ENCODE measurements around the gene KLK3. TPM values are rescaled to one million over a fixed set of nuclear protein-coding genes. Genes with fewer than 3 reads are reported as not detected.
A peak's percentile ranks its signal among the peaks of the same experiment; 100 is the strongest.

KLK3 gene
- polyA plus RNA-seq, 1 donor from 2014 or later: not detected

DNA sequence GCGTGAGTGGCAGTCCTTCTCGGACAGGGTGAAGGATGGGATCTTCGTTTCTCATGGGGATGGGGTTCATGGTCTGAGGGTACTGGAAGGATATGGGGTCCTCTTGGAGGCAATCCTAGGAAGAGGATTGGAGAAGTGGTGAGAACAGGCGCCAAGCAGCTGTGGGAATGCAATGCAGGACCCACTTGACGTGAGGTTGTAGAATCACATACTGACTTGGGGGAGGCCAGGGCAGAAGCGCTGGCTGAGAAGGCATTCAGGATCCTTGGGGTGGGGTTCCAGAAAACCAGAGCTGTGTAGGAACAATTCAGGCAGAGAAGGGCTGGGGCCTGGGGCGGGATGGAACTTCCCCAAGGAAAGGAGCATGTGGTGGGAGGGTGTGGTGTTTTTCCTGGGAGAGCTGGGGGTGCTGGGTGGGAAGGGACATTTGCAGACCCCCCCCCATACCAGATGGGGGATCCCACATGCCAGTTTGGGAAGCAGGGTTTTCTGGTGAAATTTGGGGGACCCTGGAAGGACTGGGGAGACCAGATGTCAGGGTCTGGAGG lies 32.0 kb upstream of the KLK3 start:
- Mint-ChIP-seq H3K4me1 (peaks cover 25 to 39% (median 37%) of the 10 kb centered on the region in 3 donors), H3K27ac (peak overlapping the region in 1 of 3 donors; percentile 81), H3K4me3 (peak overlapping the region in 1 of 4 donors; percentile 30), H3K27me3 (peaks cover 17% of the 10 kb centered on the region), H3K36me3 (peaks cover 2% of the 10 kb centered on the region), H3K9me3 (no peaks in the 10 kb centered on the region)

- H3K4me3 Mint-ChIP-seq: peak within 1 kb of the TSS in 3 of 4 donors; percentile 42 to 79 (median 47)
- H3K27me3 Mint-ChIP-seq: peaks cover 20% of the 10 kb centered on the region
- peak within 1 kb of the TSS in 1 of 3 donors; percentile 81 for H3K27ac Mint-ChIP-seq
- peaks cover 23 to 37% (median 35%) of the 10 kb centered on the region in 3 donors for H3K4me1 Mint-ChIP-seq
- peaks cover 2% of the 10 kb centered on the region for H3K36me3 Mint-ChIP-seq
- H3K9me3 Mint-ChIP-seq: no peaks in the 10 kb centered on the region
Measured at GRCh38 chr19:50823389-50824042, 31.2 kb upstream of the KLK3 start, which contains the start of gene KLK1. Gene KLK1, minus strand, starts transcription at chr19:50823787. Its CDS starts 39 bp downstream, at chr19:50823748.

DNA sequence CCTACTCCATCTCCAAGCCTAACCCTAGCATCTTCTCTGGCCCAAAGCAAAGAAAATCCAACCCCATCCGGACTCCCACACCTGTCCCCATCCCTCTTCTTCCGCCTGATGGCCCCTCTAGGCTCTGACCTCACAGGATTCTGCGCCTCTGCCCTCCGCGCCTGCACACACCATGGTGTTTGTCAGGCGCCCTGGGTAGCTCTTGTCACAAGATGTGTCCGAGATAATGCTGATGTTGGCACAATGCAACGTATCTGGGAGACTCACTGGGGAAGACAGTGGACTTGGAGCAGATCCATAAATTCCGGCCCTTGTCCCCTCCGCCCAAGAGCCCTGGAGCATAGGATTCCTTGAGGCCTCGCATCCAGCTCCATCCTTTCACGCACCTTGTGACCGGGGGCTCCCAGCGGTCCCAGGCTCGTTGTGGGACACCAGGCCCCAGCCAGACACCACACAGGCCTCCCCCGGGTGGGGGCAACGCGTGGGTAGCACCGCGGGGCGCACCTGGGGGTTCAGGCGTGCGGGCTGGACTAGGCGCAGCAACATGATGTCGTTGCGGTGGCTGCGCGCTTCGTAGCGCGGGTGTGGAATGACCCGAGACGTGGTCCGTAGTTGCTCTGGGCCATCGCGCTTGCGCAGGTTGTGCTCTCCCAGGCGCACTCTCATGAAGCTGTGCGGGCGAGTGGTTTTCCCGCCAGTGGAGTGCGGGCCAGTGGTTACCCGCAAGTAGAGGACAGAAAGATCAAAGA lies 28.0 kb upstream of the KLK3 start:
- Mint-ChIP-seq H3K9me3 (no peaks in the 10 kb centered on the region), H3K4me1 (peaks cover 4 to 13% (median 10%) of the 10 kb centered on the region in 3 donors), H3K4me3 (no peak overlapping the region), H3K27ac (no peak overlapping the region), H3K36me3 (peaks cover 2% of the 10 kb centered on the region), H3K27me3 (peaks cover 7% of the 10 kb centered on the region)

- no peaks in the 10 kb centered on the region for H3K9me3 Mint-ChIP-seq
- H3K4me1 Mint-ChIP-seq: peaks cover 4 to 7% (median 6%) of the 10 kb centered on the region in 3 donors
- H3K27ac Mint-ChIP-seq: no peak overlapping the region
- peaks cover 2% of the 10 kb centered on the region for H3K36me3 Mint-ChIP-seq
- peaks cover 7% of the 10 kb centered on the region for H3K27me3 Mint-ChIP-seq
- H3K4me3 Mint-ChIP-seq: no peak overlapping the region
Measured at GRCh38 chr19:50827476-50827875, 27.2 kb upstream of the KLK3 start.

GRCh38 chr19:50829801-50830200 lies 24.9 kb upstream of the KLK3 start:
- no peak overlapping the region for H3K27ac Mint-ChIP-seq
- H3K4me1 Mint-ChIP-seq: no peaks in the 10 kb centered on the region
- H3K27me3 Mint-ChIP-seq: peaks cover 8% of the 10 kb centered on the region
- H3K9me3 Mint-ChIP-seq: no peaks in the 10 kb centered on the region
- peaks cover 2% of the 10 kb centered on the region for H3K36me3 Mint-ChIP-seq
- no peak overlapping the region for H3K4me3 Mint-ChIP-seq

DNA sequence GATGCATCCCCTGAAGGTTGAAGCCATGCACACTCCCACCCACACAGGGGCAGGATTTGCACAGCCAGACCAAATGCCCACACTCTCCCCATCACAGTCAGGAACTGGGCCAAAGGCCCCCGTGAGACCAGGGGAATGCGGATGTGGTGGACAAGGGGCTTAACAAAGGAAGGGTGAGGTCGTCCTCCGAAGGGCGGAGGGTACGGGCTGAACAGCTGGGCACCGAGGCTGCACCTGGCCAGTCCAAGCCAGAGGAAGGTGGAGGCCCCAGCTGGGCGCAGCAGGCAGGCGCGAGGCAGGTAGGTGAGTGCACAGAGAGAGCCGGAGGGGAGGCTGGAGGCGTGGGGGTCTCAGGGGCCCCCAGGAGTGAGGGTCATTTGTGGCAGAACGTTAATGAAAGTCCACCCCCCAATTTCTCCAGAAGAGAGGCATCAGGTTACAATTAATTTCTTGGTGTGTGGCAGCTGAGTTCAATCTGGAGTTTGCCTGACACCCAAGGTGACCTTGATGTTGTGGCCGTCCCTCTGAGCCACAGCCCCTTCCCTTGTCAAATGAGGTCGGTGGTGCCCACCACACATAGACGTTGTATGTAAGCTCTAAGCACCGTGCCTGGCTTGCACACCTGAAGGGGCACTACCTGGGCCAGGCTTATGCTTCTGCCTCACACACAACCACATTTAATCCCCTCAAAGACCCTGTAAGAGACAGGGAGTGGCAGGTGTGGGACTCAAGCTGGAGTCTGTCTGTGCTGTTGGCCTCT lies 24.3 kb upstream of the KLK3 start:
- no peaks in the 10 kb centered on the region for H3K9me3 Mint-ChIP-seq
- peaks cover 13% of the 10 kb centered on the region for H3K27me3 Mint-ChIP-seq
- no peak overlapping the region for H3K27ac Mint-ChIP-seq

DNA sequence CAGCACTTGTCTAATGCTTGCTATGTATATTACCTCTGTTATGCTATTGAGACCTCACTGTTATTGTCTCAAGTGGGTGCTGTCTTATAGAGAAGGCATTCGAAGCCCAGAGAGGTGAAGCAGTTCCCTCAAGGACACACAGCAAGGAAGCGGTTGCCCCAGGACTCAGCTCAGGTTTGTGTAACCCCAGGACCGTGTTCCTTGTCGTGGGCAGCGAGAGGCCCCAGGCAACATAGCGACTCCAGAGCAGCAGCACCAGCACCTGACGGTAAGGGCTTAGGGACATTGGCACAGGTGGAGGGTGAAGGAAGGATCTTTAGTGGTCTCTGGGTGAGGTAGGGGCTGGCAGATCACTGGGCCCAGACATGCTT lies 23.7 kb upstream of the KLK3 start:
- Mint-ChIP-seq H3K4me3 (no peak overlapping the region), H3K27ac (no peak overlapping the region), H3K9me3 (no peaks in the 10 kb centered on the region), H3K36me3 (peaks cover 2% of the 10 kb centered on the region), H3K4me1 (peaks cover under 1 to 4% (median 3%) of the 10 kb centered on the region in 3 donors), H3K27me3 (peaks cover 13% of the 10 kb centered on the region)

More for the DNA sequence above, 24.3 kb upstream of the KLK3 start:
- Mint-ChIP-seq H3K4me1 (peaks cover 0 to 3% (median 3%) of the 10 kb centered on the region in 3 donors), H3K36me3 (peaks cover 2% of the 10 kb centered on the region), H3K4me3 (no peak overlapping the region)

DNA sequence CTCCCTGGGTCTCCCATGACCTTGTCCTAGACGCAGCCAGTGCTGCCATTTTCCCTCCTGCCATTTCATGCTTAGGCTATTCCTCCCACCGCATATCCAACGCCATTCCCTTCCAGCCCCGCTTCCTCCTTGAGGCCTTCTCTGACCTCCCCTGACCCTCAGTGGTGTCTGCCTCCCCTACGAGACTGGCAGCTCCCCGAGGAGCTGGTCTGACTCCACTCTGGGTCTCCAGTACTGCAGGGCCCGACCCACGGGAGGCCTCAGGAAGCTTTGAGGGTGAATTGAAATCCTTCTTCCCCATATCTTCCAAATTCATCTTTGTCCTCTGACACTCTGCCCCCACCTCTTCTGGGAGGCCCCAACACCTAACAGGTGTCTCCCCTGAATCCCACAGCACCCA lies 22.0 kb upstream of the KLK3 start:
- Mint-ChIP-seq H3K9me3 (no peaks in the 10 kb centered on the region), H3K4me3 (no peak overlapping the region), H3K27me3 (peaks cover 15% of the 10 kb centered on the region)

GRCh38 chr19:50833117-50833801 lies 21.5 kb upstream of the KLK3 start, which contains the start of gene KLK15:
Gene KLK15, minus strand, starts transcription at chr19:50833574. Its CDS starts 2,082 bp downstream, at chr19:50831492.
- Mint-ChIP-seq H3K4me3 (peak within 1 kb of the TSS in 1 of 4 donors; percentile 32), H3K27me3 (peaks cover 12% of the 10 kb centered on the region), H3K27ac (no peak within 1 kb of the TSS), H3K4me1 (peaks cover 5 to 14% (median 8%) of the 10 kb centered on the region in 3 donors), H3K36me3 (peaks cover 2% of the 10 kb centered on the region), H3K9me3 (no peaks in the 10 kb centered on the region)

More for the DNA sequence above, 22.0 kb upstream of the KLK3 start:
- H3K4me1 Mint-ChIP-seq: peaks cover 5 to 11% (median 6%) of the 10 kb centered on the region in 3 donors
- no peak overlapping the region for H3K27ac Mint-ChIP-seq
- H3K36me3 Mint-ChIP-seq: peaks cover 2% of the 10 kb centered on the region

- peaks cover 12% of the 10 kb centered on the region for H3K27me3 Mint-ChIP-seq
- H3K27ac Mint-ChIP-seq: no peak overlapping the region
- H3K36me3 Mint-ChIP-seq: peaks cover 2% of the 10 kb centered on the region
- H3K9me3 Mint-ChIP-seq: no peaks in the 10 kb centered on the region
- peak overlapping the region in 1 of 4 donors; percentile 32 for H3K4me3 Mint-ChIP-seq
- H3K4me1 Mint-ChIP-seq: peaks cover 5 to 14% (median 9%) of the 10 kb centered on the region in 3 donors
Measured at GRCh38 chr19:50833802-50834167, 20.9 kb upstream of the KLK3 start.

DNA sequence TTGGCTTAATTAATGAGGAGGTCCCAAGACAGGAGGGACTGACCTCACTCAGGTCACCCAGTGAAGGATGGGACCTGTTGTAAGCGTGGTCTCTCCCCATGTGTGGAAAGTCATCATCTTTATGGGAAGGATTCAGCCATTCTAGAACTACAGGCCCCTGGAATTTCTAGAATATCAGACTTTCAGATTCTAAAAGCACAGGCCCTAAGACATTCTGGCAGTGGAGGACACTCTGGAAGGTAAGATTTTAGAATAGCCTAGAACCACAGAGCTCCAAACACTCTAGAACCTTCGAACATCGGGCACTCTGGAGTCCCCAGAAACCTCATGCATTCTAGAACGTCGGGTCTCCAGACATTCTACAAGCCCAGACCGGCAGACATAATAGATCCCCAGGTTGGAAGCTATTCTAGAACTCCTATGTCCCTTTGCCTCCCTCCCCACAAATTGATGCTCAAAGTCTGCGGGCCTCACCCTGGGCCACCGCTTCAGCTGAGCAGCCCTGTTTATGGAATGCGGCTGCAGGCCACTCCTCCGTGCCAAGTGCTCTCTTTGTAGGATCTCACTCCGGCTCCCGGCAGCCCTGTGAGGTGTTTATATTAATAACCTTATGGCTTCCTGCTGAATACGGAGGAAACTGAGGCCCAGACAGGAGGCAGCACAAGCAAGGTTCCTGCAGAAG lies 19.5 kb upstream of the KLK3 start:
- peaks cover 16% of the 10 kb centered on the region for H3K27me3 Mint-ChIP-seq
- H3K27ac Mint-ChIP-seq: no peak overlapping the region
- peaks cover 2% of the 10 kb centered on the region for H3K36me3 Mint-ChIP-seq
- peaks cover 5 to 14% (median 9%) of the 10 kb centered on the region in 3 donors for H3K4me1 Mint-ChIP-seq
- H3K4me3 Mint-ChIP-seq: peak overlapping the region; percentile 57 to 94 (median 87)
- peaks cover 0 to 2% (median 0%) of the 10 kb centered on the region in 3 donors for H3K9me3 Mint-ChIP-seq

DNA sequence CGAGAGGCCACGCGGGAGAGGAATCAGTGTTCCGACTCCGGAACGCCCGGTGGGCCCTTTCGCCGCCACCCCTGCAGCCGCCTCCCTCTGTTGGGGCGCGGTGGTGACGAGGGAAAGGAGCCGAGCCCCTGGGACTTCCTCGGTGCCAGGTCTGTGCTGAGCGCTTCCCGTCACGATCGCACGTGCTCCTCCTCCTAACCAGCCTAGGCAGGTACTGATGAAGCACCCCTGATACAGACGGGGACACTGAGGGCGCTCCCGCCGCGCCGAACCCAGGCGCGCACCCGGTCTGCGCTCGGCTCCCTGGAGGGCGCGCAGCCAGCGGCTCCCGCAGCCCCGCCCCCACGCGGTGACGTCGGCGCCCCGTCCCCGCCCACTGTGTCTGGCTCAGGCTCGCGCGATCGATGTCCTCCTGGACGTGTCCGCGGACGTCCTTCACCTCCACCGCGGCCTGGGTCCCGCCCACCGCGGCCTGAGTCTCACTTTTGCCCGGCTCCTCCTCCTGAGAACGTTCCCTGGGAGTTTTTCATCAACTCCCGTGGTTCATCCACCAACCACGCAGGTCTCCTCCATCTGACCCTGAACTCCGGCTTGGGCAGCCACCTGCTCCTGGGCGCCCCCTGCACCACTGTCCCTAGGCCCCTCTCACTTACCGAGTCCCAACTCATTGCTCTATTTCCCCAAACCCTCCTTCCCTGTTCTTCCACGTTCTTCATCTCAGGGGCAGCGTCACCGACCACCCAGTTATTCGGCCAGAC lies 18.8 kb upstream of the KLK3 start:
- peak overlapping the region in 1 of 3 donors; percentile 87 for H3K27ac Mint-ChIP-seq
- peaks cover 16% of the 10 kb centered on the region for H3K27me3 Mint-ChIP-seq
- peaks cover 0 to 2% (median 0%) of the 10 kb centered on the region in 3 donors for H3K9me3 Mint-ChIP-seq
- H3K4me1 Mint-ChIP-seq: peaks cover 5 to 14% (median 9%) of the 10 kb centered on the region in 3 donors
- H3K4me3 Mint-ChIP-seq: peak overlapping the region; percentile 84 to 94 (median 87)
- peaks cover 2% of the 10 kb centered on the region for H3K36me3 Mint-ChIP-seq
